HL-60/S4 (cell line): Measurements from ENCODE around the gene MAPK8IP3.

Experiments used
- in situ Hi-C: fragments of 300-500 bp; cut with MboI; formaldehyde crosslinking; loops from 2 replicates; pipeline ENCODE4 v1.14.3; 2022; ENCODE audit warnings: low sequenced_read_pairs

MAPK8IP3 gene

GRCh38 chr16:1771864-1772361, 65.9 kb downstream of the MAPK8IP3 start:
- in situ Hi-C loops = no loop called here

GRCh38 chr16:1772362-1772907, 66.4 kb downstream of the MAPK8IP3 start, which contains the start of gene EME2:
Gene EME2, plus strand, starts transcription at chr16:1772810. Its CDS starts 418 bp downstream, at chr16:1773228.
- in situ Hi-C loops = no loop called here

GRCh38 chr16:1772908-1773702, 67.1 kb downstream of the MAPK8IP3 start, which contains the start of gene MRPS34:
Gene MRPS34, minus strand, starts transcription at chr16:1773134. Its CDS starts 15 bp downstream, at chr16:1773119.
- in situ Hi-C loops = no loop called here

- in situ Hi-C loops = no loop called here
These were observed 67.9 kb downstream of the MAPK8IP3 start for GRCh38 chr16:1773703-1774447.

- in situ Hi-C loops = no loop called here
These were observed 68.4 kb downstream of the MAPK8IP3 start for GRCh38 chr16:1774448-1774780.

- in situ Hi-C loops = no loop called here
These were observed 69.2 kb downstream of the MAPK8IP3 start for GRCh38 chr16:1775006-1775845.

GRCh38 chr16:1775846-1776671, 70.1 kb downstream of the MAPK8IP3 start:
- in situ Hi-C loops = no loop called here

GRCh38 chr16:1776672-1776955, 70.6 kb downstream of the MAPK8IP3 start:
- in situ Hi-C loops = no loop called here

GRCh38 chr16:1776991-1777374, 71.0 kb downstream of the MAPK8IP3 start:
- in situ Hi-C loops = no loop called here

- in situ Hi-C loops = no loop called here
These were observed 71.6 kb downstream of the MAPK8IP3 start for GRCh38 chr16:1777375-1778199.

- in situ Hi-C loops = no loop called here
These were observed 72.5 kb downstream of the MAPK8IP3 start for GRCh38 chr16:1778200-1779179.

GRCh38 chr16:1779234-1779701, 73.3 kb downstream of the MAPK8IP3 start:
- in situ Hi-C loops = no loop called here

GRCh38 chr16:1779741-1780676, 74.0 kb downstream of the MAPK8IP3 start:
- in situ Hi-C loops = no loop called here

GRCh38 chr16:1780677-1781072, 74.7 kb downstream of the MAPK8IP3 start:
- in situ Hi-C loops = no loop called here

GRCh38 chr16:1781254-1781653, 75.3 kb downstream of the MAPK8IP3 start:
- in situ Hi-C loops = no loop called here

- in situ Hi-C loops = no loop called here
These were observed 75.9 kb downstream of the MAPK8IP3 start for GRCh38 chr16:1781758-1782407.
